Right lobe of liver (tissue), 6 donors: ENCODE measurements around the gene KCNN1. TPM values are rescaled to one million over a fixed set of nuclear protein-coding genes. Genes with fewer than 3 reads are reported as not detected.

Source experiments
- ATAC-seq, 4 donors: fragments of 200-7000 bp; cut with Tn5 transposase; one replicate each; pipeline ENCODE4 v1.9.1; 2020; ENCODE audit warnings: mild to moderate bottlenecking in 4 of 4, moderate library complexity in 4 of 4
- DNase-seq, 3 donors: peaks; one replicate each; pipeline ENCODE4 v3.0.0-alpha.2; 2020
- H3K27ac ChIP-seq, 3 donors: fragments of 200-600 bp; one replicate each; pipeline ENCODE4 v1.8.0; 2022
- H3K27me3 ChIP-seq, 2 donors: fragments of 200-600 bp; one replicate each; pipeline ENCODE4 v1.8.0; 2022
- H3K36me3 ChIP-seq, 4 donors: fragments of 200-600 bp; sonication (generic) in 1 of 4; one replicate each; pipeline versions ENCODE4 v1.5.1 to v1.8.0; 2017 to 2022; ENCODE audit warnings: control low read depth in 1 of 4
- H3K4me1 ChIP-seq, 4 donors: fragments of 200-600 bp; sonication (generic) in 1 of 4; one replicate each; pipeline versions ENCODE4 v1.5.1 to v1.8.0; 2017 to 2022; ENCODE audit warnings: control low read depth in 1 of 4
- H3K4me3 ChIP-seq, 3 donors: fragments of 200-600 bp; one replicate each; pipeline ENCODE4 v1.8.0; 2022
- H3K9me3 ChIP-seq, 4 donors: fragments of 200-600 bp; sonication (generic) in 1 of 4; one replicate each; pipeline versions ENCODE4 v1.5.1 to v1.8.0; 2017 to 2022; ENCODE audit warnings: control low read depth in 1 of 4
- POLR2A ChIP-seq: fragments of 450-650 bp; IDR thresholded peaks from one replicate; pipeline ENCODE4 v1.6.1; 2017; ENCODE audit warnings: antibody characterized with exemption, mild to moderate bottlenecking
- WGBS: methylation state at CpG from one replicate; pipeline ENCODE4 v1.1.6; 2018; ENCODE audit warnings: low coverage, low lambda C conversion rate; ENCODE audit not compliant: insufficient coverage; ENCODE audit errors: missing lambda C conversion rate; 5-methylcytosine and 5-hydroxymethylcytosine counted together
- intact Hi-C, 2 donors: fragments of 100-400 bp; cut with DNase I; formaldehyde crosslinking; loops; one replicate each; pipeline versions ENCODE4 v1.11.2 to v1.14.1; 2022
- total RNA-seq, 6 experiments: library from RNA; depleted of rRNA in 2 of 6; stranded (reverse); fragments of >200 nt in 2 of 6; fragmentation: NEBNext Ultra II Directional in 3 of 6; extraction: Animal tissue kit (Norgen Biotek cat#: 25700) in 3 of 6; gene quantifications; one replicate each; pipeline versions ENCODE4 v1.1.0 to v1.2.4, GENCODE V29; 2016 to 2023
- TF ChIP-seq, protein P1 (sequence below), 4 donors: fragments of 200-600 bp in 3 of 4; fragments of 450-650 bp in 1 of 4; IDR thresholded peaks; one replicate each; pipeline versions ENCODE4 v1.5.1 to v1.8.0; 2016 to 2022; ENCODE audit warnings: antibody characterized with exemption in 4 of 4, mild to moderate bottlenecking in 2 of 4
- donor health status: DM: no; HTN: yes; CAD: no.
- donor health status: DM: no; HTN: no; CAD: no.
- donor health status: DM: no; HTN: no; CAD: no.
- donor health status: DM: no; HTN: yes; CAD: no.
- donor health status: DM: no; HTN: yes; CAD: no.

The KCNN1 gene
- total RNA-seq, 6 experiments from 2014 or later: not detected

DNA sequence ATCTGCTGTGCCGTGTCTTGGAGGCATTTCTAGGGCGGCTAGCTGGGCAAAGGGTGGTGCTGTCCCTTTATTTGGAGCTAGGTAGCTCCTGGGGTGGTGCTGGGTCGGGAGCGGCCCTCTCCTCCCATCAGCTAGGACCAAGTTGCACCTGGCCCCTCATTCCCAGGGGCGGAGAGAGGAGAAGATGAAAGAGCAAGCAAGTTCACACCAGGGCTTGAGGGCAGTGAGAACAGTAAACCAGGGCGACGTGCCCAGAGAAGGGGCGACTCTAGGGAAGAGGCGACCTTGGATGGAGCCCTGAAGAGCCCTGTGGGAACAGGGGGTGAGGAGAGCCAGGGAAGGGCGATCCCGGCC, 17.0 kb upstream of the KCNN1 start:
- 4% methylated on average over 8 of the region's 11 CpGs for WGBS
- H3K27me3 ChIP-seq: peaks cover 8 to 18% of the 10 kb centered on the region in 2 donors

DNA sequence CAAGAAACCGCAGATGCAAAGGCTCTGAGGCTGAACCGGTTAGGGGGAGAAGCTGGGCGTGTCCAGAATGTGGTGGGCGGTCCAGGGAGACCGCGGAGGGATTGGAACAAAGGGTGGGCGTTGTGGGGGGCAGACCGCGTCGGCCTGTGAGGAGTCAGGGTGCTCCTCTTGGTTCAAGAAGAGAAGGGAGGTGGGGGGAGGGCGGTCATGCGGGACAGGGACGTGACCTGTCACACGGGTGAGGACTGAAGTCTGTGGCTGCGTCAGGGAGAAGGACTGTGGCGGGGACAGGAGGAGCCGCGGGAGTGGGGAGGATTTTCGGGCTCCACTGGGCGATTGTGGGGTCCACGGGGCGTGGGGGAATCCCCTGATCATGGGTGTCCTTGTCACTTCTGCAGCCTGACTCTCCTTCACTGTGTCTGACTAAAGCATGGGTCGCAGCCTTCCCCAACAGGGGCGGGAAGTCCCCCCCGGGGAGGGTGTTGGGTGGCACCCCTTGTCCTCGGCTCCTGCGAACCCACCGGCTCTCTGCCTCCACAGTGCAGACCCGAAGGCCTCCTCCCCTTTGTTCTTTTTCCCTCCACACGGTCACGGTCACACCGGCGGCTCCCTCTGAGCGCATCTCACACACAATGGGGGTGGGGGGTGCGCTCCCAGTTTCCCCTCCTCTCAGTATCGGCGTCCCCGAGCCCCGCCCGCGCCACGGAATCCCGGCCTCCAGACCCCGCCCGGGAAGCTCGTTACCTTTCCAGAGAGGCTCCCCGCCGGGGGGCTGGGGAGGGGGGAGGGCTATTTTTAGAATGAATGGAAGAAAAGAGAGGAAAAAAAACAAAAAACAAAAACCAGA, 16.4 kb upstream of the KCNN1 start:
- Histone ChIP-seq H3K27ac (no peak overlapping the region), H3K27me3 (peaks cover 8 to 18% of the 10 kb centered on the region in 2 donors), H3K4me1 (peaks cover 0 to 5% (median 0%) of the 10 kb centered on the region in 4 donors), H3K4me3 (no peak overlapping the region), H3K9me3 (no peaks in the 10 kb centered on the region), H3K36me3 (no peaks in the 10 kb centered on the region)
- intact Hi-C loops: no loop called here
- no peak for DNase-seq
- under 1% methylated on average over 26 of the region's 48 CpGs for WGBS
- no peak for ATAC-seq
- no peak for TF ChIP-seq POLR2A
- TF ChIP-seq, protein P1, sequence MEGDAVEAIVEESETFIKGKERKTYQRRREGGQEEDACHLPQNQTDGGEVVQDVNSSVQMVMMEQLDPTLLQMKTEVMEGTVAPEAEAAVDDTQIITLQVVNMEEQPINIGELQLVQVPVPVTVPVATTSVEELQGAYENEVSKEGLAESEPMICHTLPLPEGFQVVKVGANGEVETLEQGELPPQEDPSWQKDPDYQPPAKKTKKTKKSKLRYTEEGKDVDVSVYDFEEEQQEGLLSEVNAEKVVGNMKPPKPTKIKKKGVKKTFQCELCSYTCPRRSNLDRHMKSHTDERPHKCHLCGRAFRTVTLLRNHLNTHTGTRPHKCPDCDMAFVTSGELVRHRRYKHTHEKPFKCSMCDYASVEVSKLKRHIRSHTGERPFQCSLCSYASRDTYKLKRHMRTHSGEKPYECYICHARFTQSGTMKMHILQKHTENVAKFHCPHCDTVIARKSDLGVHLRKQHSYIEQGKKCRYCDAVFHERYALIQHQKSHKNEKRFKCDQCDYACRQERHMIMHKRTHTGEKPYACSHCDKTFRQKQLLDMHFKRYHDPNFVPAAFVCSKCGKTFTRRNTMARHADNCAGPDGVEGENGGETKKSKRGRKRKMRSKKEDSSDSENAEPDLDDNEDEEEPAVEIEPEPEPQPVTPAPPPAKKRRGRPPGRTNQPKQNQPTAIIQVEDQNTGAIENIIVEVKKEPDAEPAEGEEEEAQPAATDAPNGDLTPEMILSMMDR (IDR thresholded peaks at IDR 0.05): no peak

More for the DNA sequence above, 17.0 kb upstream of the KCNN1 start:
- DNase-seq (no peak), ATAC-seq (no peak)
- peaks cover 0 to 5% (median 0%) of the 10 kb centered on the region in 4 donors for H3K4me1 ChIP-seq
- H3K9me3 ChIP-seq: no peaks in the 10 kb centered on the region
- TF ChIP-seq POLR2A: no peak
- TF ChIP-seq, protein P1 (IDR thresholded peaks at IDR 0.05): no peak
- no peaks in the 10 kb centered on the region for H3K36me3 ChIP-seq
- no peak overlapping the region for H3K4me3 ChIP-seq
- intact Hi-C loops: loop anchor here in 1 of 2 donors (10.0 kb wide), 1 partner anchor 115 kb away; no protein-coding TSS in a partner anchor
- H3K27ac ChIP-seq: no peak overlapping the region

DNA sequence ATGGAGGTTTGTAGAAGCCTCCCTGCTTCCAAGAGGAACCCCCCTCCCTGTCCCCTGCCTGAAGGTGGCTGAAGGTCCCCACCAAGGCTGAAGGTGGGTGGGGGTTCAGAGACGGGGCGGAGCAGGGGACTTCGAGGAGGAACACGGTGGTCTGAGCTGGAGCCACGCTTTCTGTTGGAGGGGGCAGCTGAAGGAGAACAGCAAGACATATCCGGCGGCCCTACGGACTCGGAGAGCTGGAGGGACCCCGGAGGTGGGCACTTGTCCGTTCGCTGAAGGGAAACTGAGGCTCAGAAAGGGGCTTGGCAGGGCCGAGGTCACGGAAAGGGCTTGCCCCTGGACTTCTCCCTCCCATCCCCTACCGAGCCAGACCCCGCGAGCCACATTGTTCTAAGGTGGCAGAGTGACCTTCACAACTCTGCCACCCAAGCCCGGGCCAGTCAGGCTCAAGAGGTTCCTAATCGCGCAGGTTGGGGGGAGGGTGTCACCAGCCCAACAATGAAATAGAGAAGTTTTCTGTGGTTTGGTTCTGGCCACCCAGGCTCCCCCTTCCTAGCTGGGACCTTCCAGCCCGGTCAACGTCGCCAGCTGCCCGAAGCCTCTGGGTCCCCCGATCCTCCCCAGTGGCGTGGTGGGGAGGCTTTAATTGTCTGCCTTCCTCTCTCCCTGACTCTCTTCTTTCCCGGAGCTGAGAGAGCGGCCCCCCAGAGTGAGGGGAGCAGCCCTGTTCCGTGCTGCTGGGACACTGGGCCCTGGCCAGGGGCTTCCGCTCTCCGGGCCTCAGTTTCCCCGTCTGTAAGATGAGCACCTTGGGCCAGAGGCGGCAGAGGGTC, 15.5 kb upstream of the KCNN1 start:
- Histone ChIP-seq H3K9me3 (no peaks in the 10 kb centered on the region), H3K27ac (no peak overlapping the region), H3K4me3 (no peak overlapping the region), H3K36me3 (no peaks in the 10 kb centered on the region), H3K4me1 (peaks cover 0 to 5% (median 0%) of the 10 kb centered on the region in 4 donors), H3K27me3 (peaks cover 8 to 24% of the 10 kb centered on the region in 2 donors)
- TF ChIP-seq POLR2A: no peak
- TF ChIP-seq, protein P1 (IDR thresholded peaks at IDR 0.05): no peak
- 0% methylated on average over 10 of the region's 33 CpGs for WGBS
- no peak for ATAC-seq
- intact Hi-C loops: no loop called here
- no peak for DNase-seq

DNA sequence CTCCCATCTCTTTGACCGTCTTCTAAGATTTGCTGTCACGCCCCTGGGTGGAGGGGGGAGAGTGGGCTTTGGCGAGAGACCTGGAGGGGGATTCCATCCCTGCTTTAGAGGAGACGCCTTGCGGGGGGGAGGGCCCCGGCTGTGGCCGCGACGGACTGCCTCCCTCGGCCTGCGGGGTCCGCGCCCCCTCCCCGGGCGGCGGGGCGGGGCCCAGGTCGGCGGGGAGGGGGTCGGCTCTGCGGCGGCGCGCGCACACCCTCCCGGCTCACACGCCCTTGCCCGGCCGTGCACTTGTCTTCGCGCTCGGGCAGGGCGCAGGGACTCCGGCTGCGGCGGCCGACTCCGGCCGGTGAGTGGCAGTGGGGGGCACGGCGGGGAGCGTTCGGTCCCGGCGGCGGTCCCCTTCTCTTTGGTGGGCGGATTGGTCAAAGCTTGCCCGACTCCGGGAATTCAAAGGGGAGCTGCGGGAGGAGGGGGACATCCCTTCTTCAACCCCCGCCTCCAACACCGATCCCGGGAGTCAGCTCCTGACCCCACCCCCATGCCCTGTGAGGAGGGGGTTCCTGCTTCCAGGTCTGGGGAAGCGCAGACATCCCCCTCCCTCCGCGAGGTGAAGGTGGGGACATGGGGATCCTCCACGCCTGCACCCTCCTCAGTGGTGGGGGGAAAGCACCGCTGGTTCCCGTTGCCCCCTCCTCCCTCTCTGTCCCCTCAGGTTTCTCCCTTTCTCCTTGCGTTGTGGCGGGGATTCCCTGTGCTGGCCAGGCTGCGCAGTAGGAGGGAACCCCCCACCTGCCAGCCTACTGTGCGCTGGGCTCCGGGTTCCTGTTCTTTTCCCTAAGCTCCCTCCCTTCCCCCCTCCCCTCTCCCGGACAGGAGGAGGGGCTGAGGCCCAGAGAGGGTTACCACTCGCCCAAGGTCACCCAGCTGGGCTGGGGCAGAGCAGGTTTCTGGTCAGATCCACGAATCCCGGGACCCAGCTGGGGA, 14.6 kb upstream of the KCNN1 start:
- Histone ChIP-seq H3K27me3 (peaks cover 8 to 24% of the 10 kb centered on the region in 2 donors), H3K36me3 (no peaks in the 10 kb centered on the region), H3K9me3 (no peaks in the 10 kb centered on the region), H3K27ac (no peak overlapping the region), H3K4me3 (no peak overlapping the region), H3K4me1 (peaks cover 0 to 2% (median 0%) of the 10 kb centered on the region in 4 donors)
- intact Hi-C loops: no loop called here
- DNase-seq (no peak), ATAC-seq (no peak)
- 2% methylated on average over 9 of the region's 68 CpGs for WGBS
- no peak for TF ChIP-seq POLR2A
- TF ChIP-seq, protein P1 (IDR thresholded peaks at IDR 0.05): no peak
